Small intestine (tissue), 7 donors: Measurements from ENCODE around the gene GPC3. TPM values are rescaled to one million over a fixed set of nuclear protein-coding genes. Genes with fewer than 3 reads are reported as not detected.
A peak's percentile ranks its signal among the peaks of the same experiment; 100 is the strongest.

Experiments used
- DNase-seq, 2 donors: peaks; one replicate each; pipeline versions ENCODE4 v3.0.0 to v3.0.0-alpha.2; 2013
- FAIRE-seq: peaks from 2 replicates; lab custom pipeline; 2012; peaks lifted over from hg19 to GRCh38; lab: Jason Lieb, UNC
- H3K27ac ChIP-seq, 3 donors: one replicate each; pipeline ENCODE4 v1.5.1; 2013; ENCODE audit warnings: low read length in 2 of 3, mild to moderate bottlenecking in 2 of 3, control low read depth in 1 of 3, inconsistent platforms in 1 of 3, low read depth in 1 of 3, moderate library complexity in 1 of 3
- H3K27me3 ChIP-seq, 3 donors: one replicate each; pipeline ENCODE4 v1.6.1; 2013; ENCODE audit warnings: low read length in 3 of 3, inconsistent platforms in 1 of 3; ENCODE audit not compliant: control insufficient read depth in 3 of 3, insufficient read depth in 3 of 3
- H3K36me3 ChIP-seq, 3 donors: one replicate each; pipeline ENCODE4 v1.6.1; 2013; ENCODE audit warnings: low read length in 3 of 3, inconsistent platforms in 1 of 3, low read depth in 1 of 3, mild to moderate bottlenecking in 1 of 3, moderate library complexity in 1 of 3; ENCODE audit not compliant: control insufficient read depth in 3 of 3, insufficient read depth in 2 of 3
- H3K4me1 ChIP-seq, 3 donors: one replicate each; pipeline ENCODE4 v1.6.1; 2013; ENCODE audit warnings: low read length in 2 of 3, inconsistent platforms in 1 of 3, low read depth in 1 of 3, mild to moderate bottlenecking in 1 of 3, moderate library complexity in 1 of 3; ENCODE audit not compliant: control insufficient read depth in 3 of 3, insufficient read depth in 2 of 3
- H3K4me3 ChIP-seq, 3 donors: one replicate each; pipeline ENCODE4 v1.5.1; 2013; ENCODE audit warnings: low read length in 3 of 3, control low read depth in 1 of 3, inconsistent platforms in 1 of 3, low read depth in 1 of 3, mild to moderate bottlenecking in 1 of 3, moderate library complexity in 1 of 3
- H3K9me3 ChIP-seq, 2 donors: one replicate each; pipeline ENCODE4 v1.6.1; 2013; ENCODE audit warnings: low read depth in 1 of 2, low read length in 1 of 2; ENCODE audit not compliant: control insufficient read depth in 2 of 2, insufficient read depth in 1 of 2
- WGBS, 3 donors: extraction: QIAGEN DNeasy Blood & Tissue Kit; methylation state at CpG; one replicate each; pipeline ENCODE4 v1.1.7; 2013; 5-methylcytosine and 5-hydroxymethylcytosine counted together
- polyA plus RNA-seq, 4 donors: library from polyadenylated mRNA; stranded (reverse) in 3 of 4; unstranded in 1 of 4; fragments of 200-250 nt in 3 of 4; fragments of 120-200 nt in 1 of 4; gene quantifications; one replicate each; pipeline versions ENCODE4 v1.2.1 to v1.2.3, GENCODE V29; 2013
- donor health status: healthy with polysubstance abuse.
- donor health status: control.
- donor health status: control.
- donor health status: Bipolar disorder and iron deficiency.
- donor health status: healthy.

The GPC3 gene
- polyA plus RNA-seq, 4 donors, result 14.3 to 186 TPM; not detected in 2

DNA sequence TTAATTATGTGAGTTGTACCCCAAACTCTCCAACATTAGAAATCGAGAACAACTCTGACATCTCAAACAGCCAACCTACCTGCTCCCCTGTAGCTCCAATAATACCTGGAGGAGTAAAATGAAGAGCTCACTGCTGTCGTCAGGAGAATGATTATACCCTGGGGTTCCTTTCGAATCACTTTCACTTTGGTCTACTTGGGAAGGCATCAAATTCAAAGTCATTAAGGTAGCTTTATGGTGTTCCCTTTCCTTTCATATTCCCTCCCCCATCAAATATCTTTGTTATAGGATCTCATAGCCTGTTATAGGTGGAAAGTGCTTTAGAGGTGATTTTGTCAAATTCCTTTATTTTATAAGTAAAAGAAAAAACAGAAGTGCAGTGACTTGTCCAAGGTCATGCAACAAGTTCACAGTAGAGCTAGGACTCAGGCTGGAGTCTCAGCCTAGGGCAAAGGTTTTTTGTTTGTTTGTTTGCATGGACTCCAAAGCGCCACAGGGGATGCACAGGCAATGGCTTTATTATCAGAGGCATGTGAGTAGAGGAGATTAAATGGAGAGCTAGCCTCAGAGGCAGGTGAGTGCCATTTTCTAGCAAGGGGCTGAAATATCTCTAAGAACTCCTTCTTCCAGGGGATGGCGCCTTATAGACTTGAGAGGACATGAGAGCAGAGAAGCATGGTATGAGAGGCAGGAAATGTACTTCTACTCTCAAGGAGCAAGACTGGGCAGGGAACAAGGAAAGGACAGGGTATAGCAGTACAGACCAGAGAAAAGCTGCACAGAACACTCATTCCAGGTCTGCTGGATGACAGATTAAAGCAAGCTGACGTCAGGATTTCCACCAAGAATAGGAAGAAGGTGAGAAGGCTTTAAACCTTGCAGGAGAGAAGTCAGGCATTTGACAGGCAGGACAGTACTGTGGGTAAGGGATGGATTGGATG lies 308.0 kb downstream of the GPC3 start:
- H3K9me3 ChIP-seq, result no peaks in the 10 kb centered on the region
- H3K4me1 ChIP-seq, result peaks cover 0 to 21% (median 0%) of the 10 kb centered on the region in 3 donors
- peak overlapping the region in 2 of 3 donors; percentile 31 to 77 for H3K27ac ChIP-seq
- WGBS, 3 donors, result 27 to 62% (median 36%) methylated on average over 6 of the region's 6 CpGs
- FAIRE-seq (no peak), DNase-seq (peak in 1 of 2 donors; percentile 27)
- H3K27me3 ChIP-seq, result no peaks in the 10 kb centered on the region
- no peak overlapping the region for H3K4me3 ChIP-seq
- H3K36me3 ChIP-seq, result no peaks in the 10 kb centered on the region

DNA sequence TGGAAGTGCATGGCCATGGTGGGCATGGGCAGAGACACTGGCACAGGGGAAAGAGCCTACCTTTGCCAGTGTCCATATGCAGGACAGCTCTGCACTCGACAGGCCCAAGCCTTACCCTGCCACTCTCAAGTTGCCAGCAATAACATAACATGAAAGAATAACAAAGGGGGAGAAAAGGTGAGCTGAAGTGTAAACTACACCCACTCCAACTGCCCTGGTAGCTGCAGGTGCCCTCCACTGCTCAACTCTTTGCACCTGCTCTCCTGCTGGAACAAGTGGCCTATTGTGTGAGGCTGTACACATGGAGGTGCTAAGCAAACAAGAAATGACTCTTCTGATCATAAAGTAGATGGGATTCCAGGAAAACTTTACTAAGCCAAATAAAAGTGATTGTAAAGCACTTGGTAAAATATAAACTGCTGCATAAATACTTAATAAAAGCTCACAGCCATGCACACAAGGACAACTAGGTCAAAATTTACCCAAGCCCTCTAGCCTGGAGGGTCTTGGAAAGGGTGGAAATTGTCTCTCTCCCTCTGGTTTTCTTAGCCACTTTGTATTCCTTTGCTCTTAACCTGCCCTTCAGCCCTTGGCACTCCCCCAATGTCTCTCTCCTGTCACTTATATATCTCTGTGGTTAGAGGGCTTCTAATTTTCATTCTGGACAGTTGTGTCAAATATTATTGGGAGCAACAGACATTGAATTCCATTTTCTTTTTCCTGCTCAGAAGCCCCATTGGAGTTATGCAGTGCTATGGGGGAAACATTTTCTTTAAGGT lies 308.9 kb downstream of the GPC3 start:
- no peak for FAIRE-seq
- 19 to 45% (median 22%) methylated on average over 1 of the region's 1 CpG for WGBS, 3 donors

DNA sequence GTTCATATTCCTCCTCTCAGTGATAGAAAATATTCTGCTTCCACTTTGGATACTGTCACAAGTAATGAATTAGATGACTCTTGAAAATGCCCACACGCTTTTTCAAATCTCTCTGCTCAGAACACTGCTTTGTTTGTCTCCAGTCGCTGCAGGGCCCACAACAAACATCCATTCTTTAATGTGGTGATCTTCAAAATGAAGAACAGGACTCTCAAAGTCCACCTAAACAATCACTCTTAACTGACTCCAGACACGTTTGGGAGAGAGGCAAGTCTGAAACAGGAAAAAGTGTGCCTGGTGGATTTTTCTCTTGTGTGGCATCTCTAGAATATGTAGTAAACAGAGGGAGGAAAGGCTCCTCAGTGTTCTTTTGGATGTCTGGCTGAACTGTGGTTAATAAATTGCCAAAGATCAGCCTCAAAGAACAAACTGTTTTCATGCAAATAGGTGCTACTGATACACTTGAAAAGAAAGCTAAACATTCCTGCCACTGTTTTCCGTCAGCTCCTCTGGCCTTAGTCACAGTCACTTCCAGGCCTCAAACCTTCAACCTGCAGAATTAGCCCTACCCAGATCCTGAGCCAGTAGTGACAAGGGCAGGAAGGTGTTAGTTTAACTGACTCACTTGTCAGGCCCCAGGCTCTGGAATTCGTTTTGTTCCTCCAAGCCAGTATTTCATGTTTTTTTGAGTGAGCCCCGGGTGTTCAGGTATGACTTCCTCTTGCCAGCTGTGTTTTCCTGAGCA lies 310.5 kb downstream of the GPC3 start:
- Histone ChIP-seq H3K36me3 (no peaks in the 10 kb centered on the region), H3K27ac (peak overlapping the region in 2 of 3 donors; percentile 63 to 83), H3K4me1 (peaks cover 0 to 21% (median 0%) of the 10 kb centered on the region in 3 donors), H3K27me3 (no peaks in the 10 kb centered on the region), H3K9me3 (no peaks in the 10 kb centered on the region), H3K4me3 (no peak overlapping the region)
- 25 to 51% (median 33%) methylated on average over 6 of the region's 6 CpGs for WGBS, 3 donors
- DNase-seq, result peak; percentile 18 to 22
- FAIRE-seq, result no peak

More for the DNA sequence above, 308.9 kb downstream of the GPC3 start:
- peak overlapping the region in 2 of 3 donors; percentile 63 to 83 for H3K27ac ChIP-seq
- peaks cover 0 to 21% (median 0%) of the 10 kb centered on the region in 3 donors for H3K4me1 ChIP-seq
- H3K9me3 ChIP-seq, result no peaks in the 10 kb centered on the region
- H3K36me3 ChIP-seq, result no peaks in the 10 kb centered on the region
- DNase-seq, result peak; percentile 58 to 65
- no peak overlapping the region for H3K4me3 ChIP-seq
- no peaks in the 10 kb centered on the region for H3K27me3 ChIP-seq

DNA sequence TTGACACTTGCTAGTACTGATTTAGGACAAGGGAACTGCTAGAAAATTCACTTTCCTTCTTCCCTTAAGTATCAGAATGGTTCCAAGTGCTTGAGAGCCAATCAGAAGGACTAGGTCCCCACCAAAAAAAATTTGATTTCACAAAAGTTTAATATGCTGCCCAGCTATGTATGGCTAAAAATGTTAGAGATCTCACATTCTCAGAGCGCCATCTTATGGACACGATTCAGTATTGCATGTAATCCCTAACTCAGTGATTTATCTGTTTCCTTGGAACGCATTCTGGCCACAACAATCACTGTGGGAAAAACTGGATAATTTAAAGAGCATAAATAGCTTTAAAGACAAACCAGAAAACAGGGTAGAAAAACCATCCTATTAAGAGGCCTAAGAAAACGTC lies 315.0 kb downstream of the GPC3 start:
- no peak overlapping the region for H3K27ac ChIP-seq
- no peak for FAIRE-seq
- H3K9me3 ChIP-seq, result no peaks in the 10 kb centered on the region
- no peaks in the 10 kb centered on the region for H3K27me3 ChIP-seq
- H3K36me3 ChIP-seq, result no peaks in the 10 kb centered on the region
- H3K4me1 ChIP-seq, result peaks cover 0 to 12% (median 0%) of the 10 kb centered on the region in 3 donors
- no peak overlapping the region for H3K4me3 ChIP-seq
- WGBS, 3 donors, result 1 to 5% (median 2%) methylated on average over 4 of the region's 4 CpGs
- peak; percentile 25 to 41 for DNase-seq

DNA sequence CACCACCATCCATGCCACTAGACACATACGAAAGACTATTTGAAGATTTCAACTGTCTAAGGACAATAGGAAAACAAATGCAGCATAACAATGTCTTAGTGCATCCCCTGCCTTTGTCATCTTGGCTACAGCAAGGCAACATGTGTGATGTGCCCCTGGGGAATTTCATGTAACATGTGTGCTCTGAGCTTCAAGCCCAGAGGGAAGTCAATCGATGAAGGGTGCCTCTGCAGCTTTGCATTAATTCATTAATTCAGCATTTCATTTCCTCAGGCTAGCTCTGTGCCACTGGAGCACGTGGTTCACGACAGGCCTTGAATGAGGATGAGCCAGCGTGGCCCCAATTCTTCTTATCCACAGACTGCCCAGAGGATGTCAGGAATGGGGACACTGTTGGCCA lies 316.2 kb downstream of the GPC3 start:
- H3K4me3 ChIP-seq, result no peak overlapping the region
- H3K27ac ChIP-seq, result no peak overlapping the region
- FAIRE-seq, result no peak
- no peak for DNase-seq
- H3K27me3 ChIP-seq, result no peaks in the 10 kb centered on the region
- WGBS, 3 donors, result 81 to 95% (median 92%) methylated on average over 5 of the region's 5 CpGs
- H3K36me3 ChIP-seq, result no peaks in the 10 kb centered on the region
- no peaks in the 10 kb centered on the region for H3K9me3 ChIP-seq
- H3K4me1 ChIP-seq, result peaks cover 0 to under 1% (median 0%) of the 10 kb centered on the region in 3 donors

DNA sequence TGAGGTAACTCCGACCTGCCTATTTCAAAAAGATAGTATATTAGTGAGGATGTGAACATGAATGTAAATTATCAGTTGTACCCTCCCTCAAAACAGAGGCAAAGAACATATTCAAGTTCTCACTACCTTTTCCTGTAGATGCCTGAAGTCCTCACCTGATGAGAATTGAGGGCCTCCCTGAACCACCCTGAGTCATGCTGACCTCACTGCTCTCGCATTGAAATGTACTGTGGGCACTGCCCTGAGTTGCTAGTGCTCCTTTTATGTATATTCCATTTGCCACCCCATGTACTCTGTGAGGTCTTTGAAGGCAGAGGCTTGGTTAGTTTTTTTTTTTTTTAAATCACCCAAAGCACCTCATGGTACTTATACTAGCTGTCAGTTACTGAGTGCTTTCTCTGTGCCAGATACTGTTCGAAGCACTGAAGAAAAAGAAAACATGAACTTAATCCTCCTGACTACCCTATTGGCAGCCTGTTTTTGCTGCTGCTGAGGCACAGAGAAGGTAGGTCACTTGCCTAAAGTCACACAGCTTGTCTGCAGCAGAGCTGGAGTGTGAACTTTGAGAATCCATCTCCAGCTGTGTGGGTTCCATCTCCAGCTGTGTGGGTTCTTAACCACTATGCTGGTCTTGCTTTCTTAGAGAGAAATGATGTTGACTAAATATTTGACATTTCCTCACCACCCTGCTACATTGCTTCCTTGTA lies 317.0 kb downstream of the GPC3 start:
- Histone ChIP-seq H3K27ac (no peak overlapping the region), H3K36me3 (no peaks in the 10 kb centered on the region), H3K4me1 (no peaks in the 10 kb centered on the region), H3K27me3 (no peaks in the 10 kb centered on the region), H3K4me3 (no peak overlapping the region), H3K9me3 (no peaks in the 10 kb centered on the region)
- FAIRE-seq (no peak), DNase-seq (no peak)
- WGBS, 3 donors, result 77 to 100% (median 81%) methylated on average over 3 of the region's 3 CpGs

DNA sequence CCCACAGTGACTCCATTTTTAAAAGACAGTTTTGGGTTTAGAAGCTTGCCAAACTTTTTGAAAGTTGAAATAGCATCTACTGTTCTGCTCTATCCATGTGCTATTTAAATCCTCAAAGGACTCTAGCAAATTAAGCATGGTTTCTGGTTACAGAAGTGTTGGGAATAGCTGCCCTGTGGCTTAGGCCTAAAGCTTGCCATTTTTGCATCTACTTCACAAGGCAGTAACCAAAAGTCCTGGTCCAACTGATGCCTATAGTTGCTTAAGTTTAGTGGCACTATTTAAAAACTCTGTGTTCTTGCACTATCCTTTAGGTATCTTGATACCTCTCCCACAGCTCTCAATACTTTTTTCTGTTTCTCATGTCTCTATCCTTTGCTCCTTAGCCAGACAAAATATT lies 319.1 kb downstream of the GPC3 start:
- FAIRE-seq (no peak), DNase-seq (no peak)
- no peak overlapping the region for H3K4me3 ChIP-seq
- H3K4me1 ChIP-seq, result no peaks in the 10 kb centered on the region
- H3K27ac ChIP-seq, result no peak overlapping the region
- no peaks in the 10 kb centered on the region for H3K36me3 ChIP-seq
- H3K9me3 ChIP-seq, result no peaks in the 10 kb centered on the region
- no peaks in the 10 kb centered on the region for H3K27me3 ChIP-seq
